SKM-1 (cell line): ENCODE results near the gene METTL9.
"Not testable (repeated sequence)": the region's sequence is repeated elsewhere in the genome, so short reads cannot be mapped to it uniquely, and the experiment has no call there.

Experiments
- DNase-seq: peaks from one replicate; lab custom pipeline; 2025; ENCODE audit not compliant: unreplicated experiment; lab: John Stamatoyannopoulos, UW

Gene METTL9

GRCh38 chr16:21599122-21600030 lies at the start of gene METTL9:
Gene METTL9 (plus strand): TSS chr16:21599577. CDS start chr16:21599734, 157 bp downstream.
- DNase-seq, result no peak

GRCh38 chr16:21549975-21550374 lies 49.4 kb upstream of the METTL9 start:
- DNase-seq, result not testable (repeated sequence)

GRCh38 chr16:21550435-21550834 lies 48.9 kb upstream of the METTL9 start:
- not testable (repeated sequence) for DNase-seq

- DNase-seq, result not testable (repeated sequence)
These were observed 48.3 kb upstream of the METTL9 start for GRCh38 chr16:21551076-21551475.

- DNase-seq, result not testable (repeated sequence)
These were observed 47.8 kb upstream of the METTL9 start for GRCh38 chr16:21551600-21551999.

GRCh38 chr16:21553481-21554296 lies 45.7 kb upstream of the METTL9 start:
- DNase-seq, result not testable (repeated sequence)

- DNase-seq, result peak; percentile 72
These were observed 44.4 kb upstream of the METTL9 start for GRCh38 chr16:21554795-21555585.

GRCh38 chr16:21555621-21556020 lies 43.8 kb upstream of the METTL9 start:
- DNase-seq, result not testable (repeated sequence)

GRCh38 chr16:21556026-21556595 lies 43.3 kb upstream of the METTL9 start:
- DNase-seq, result not testable (repeated sequence)

GRCh38 chr16:21556651-21557241 lies 42.6 kb upstream of the METTL9 start:
- not testable (repeated sequence) for DNase-seq

- DNase-seq, result no peak
These were observed 38.9 kb upstream of the METTL9 start for GRCh38 chr16:21560462-21560861.

- DNase-seq, result no peak
These were observed 35.7 kb upstream of the METTL9 start for GRCh38 chr16:21563676-21564075.

- DNase-seq, result not testable (repeated sequence)
These were observed 35.0 kb upstream of the METTL9 start for GRCh38 chr16:21564367-21564766.

- no peak for DNase-seq
These were observed 33.9 kb upstream of the METTL9 start for GRCh38 chr16:21565507-21565860.

GRCh38 chr16:21565861-21566669 lies 33.3 kb upstream of the METTL9 start:
- no peak for DNase-seq

GRCh38 chr16:21566891-21567414 lies 32.4 kb upstream of the METTL9 start:
- no peak for DNase-seq

GRCh38 chr16:21567496-21567895 lies 31.9 kb upstream of the METTL9 start:
- not testable (repeated sequence) for DNase-seq

GRCh38 chr16:21568502-21569189 lies 30.7 kb upstream of the METTL9 start:
- no peak for DNase-seq

GRCh38 chr16:21570676-21571017 lies 28.7 kb upstream of the METTL9 start:
- DNase-seq, result no peak
